ENCODE data around the gene COL19A1. TPM values are rescaled to one million over a fixed set of nuclear protein-coding genes. Genes with fewer than 3 reads are reported as not detected.

Gene COL19A1
- total RNA-seq, 3 donors from 2014 or later, result 0.15 to 0.66 TPM; not detected in 1

- H3K27ac ChIP-seq, result no peak overlapping the region
- no peak for DNase-seq (ENCODE audit: low spot score in 2 of 2)
- no peaks in the 10 kb centered on the region for H3K9me3 ChIP-seq
- H3K4me1 ChIP-seq, result no peaks in the 10 kb centered on the region
- H3K4me3 ChIP-seq, result no peak overlapping the region
- intact Hi-C loops (cut with DNase I; ENCODE audit: low total_unique reads), result no loop called here
- no peaks in the 10 kb centered on the region for H3K36me3 ChIP-seq
- TF ChIP-seq POLR2A (IDR thresholded peaks at IDR 0.05), result no peak
- no peak for TF ChIP-seq POLR2AphosphoS5 (IDR thresholded peaks at IDR 0.05)
- TF ChIP-seq CTCF (IDR thresholded peaks at IDR 0.05), result no peak
- H3K27me3 ChIP-seq, result no peaks in the 10 kb centered on the region
Observed at GRCh38 chr6:70130865-70131264, 264.5 kb downstream of the COL19A1 start.

- Histone ChIP-seq H3K27me3 (no peaks in the 10 kb centered on the region), H3K4me3 (no peak overlapping the region), H3K9me3 (no peaks in the 10 kb centered on the region), H3K27ac (no peak overlapping the region), H3K36me3 (no peaks in the 10 kb centered on the region), H3K4me1 (no peaks in the 10 kb centered on the region)
- TF ChIP-seq POLR2A (IDR thresholded peaks at IDR 0.05), result no peak
- no peak for TF ChIP-seq POLR2AphosphoS5 (IDR thresholded peaks at IDR 0.05)
- no peak for TF ChIP-seq CTCF (IDR thresholded peaks at IDR 0.05)
- intact Hi-C loops (cut with DNase I; ENCODE audit: low total_unique reads), result no loop called here
- DNase-seq (ENCODE audit: low spot score in 2 of 2), result no peak
Observed at GRCh38 chr6:70131528-70131927, 265.2 kb downstream of the COL19A1 start.

- intact Hi-C loops (cut with DNase I; ENCODE audit: low total_unique reads), result no loop called here
- Histone ChIP-seq H3K27me3 (no peaks in the 10 kb centered on the region), H3K27ac (no peak overlapping the region), H3K4me3 (no peak overlapping the region), H3K9me3 (no peaks in the 10 kb centered on the region), H3K4me1 (no peaks in the 10 kb centered on the region), H3K36me3 (no peaks in the 10 kb centered on the region)
- DNase-seq (ENCODE audit: low spot score in 2 of 2), result no peak
- no peak for TF ChIP-seq POLR2A (IDR thresholded peaks at IDR 0.05)
- TF ChIP-seq CTCF (IDR thresholded peaks at IDR 0.05), result no peak
- TF ChIP-seq POLR2AphosphoS5 (IDR thresholded peaks at IDR 0.05), result no peak
Observed at GRCh38 chr6:70133246-70133645, 266.9 kb downstream of the COL19A1 start.

- H3K4me1 ChIP-seq, result no peaks in the 10 kb centered on the region
- DNase-seq (ENCODE audit: low spot score in 2 of 2), result no peak
- TF ChIP-seq POLR2A (IDR thresholded peaks at IDR 0.05), result no peak
- TF ChIP-seq POLR2AphosphoS5 (IDR thresholded peaks at IDR 0.05), result no peak
- no peak for TF ChIP-seq CTCF (IDR thresholded peaks at IDR 0.05)
- H3K27ac ChIP-seq, result no peak overlapping the region
- H3K27me3 ChIP-seq, result no peaks in the 10 kb centered on the region
- H3K36me3 ChIP-seq, result no peaks in the 10 kb centered on the region
- no peak overlapping the region for H3K4me3 ChIP-seq
- intact Hi-C loops (cut with DNase I; ENCODE audit: low total_unique reads), result no loop called here
- H3K9me3 ChIP-seq, result no peaks in the 10 kb centered on the region
Observed at GRCh38 chr6:70134542-70134941, 268.2 kb downstream of the COL19A1 start.

- Histone ChIP-seq H3K27me3 (no peaks in the 10 kb centered on the region), H3K36me3 (no peaks in the 10 kb centered on the region), H3K4me3 (no peak overlapping the region), H3K9me3 (no peaks in the 10 kb centered on the region), H3K27ac (no peak overlapping the region), H3K4me1 (no peaks in the 10 kb centered on the region)
- DNase-seq (ENCODE audit: low spot score in 2 of 2), result no peak
- intact Hi-C loops (cut with DNase I; ENCODE audit: low total_unique reads), result loop anchor here (5.0 kb wide), 1 partner anchor 1452 kb away; no protein-coding TSS in a partner anchor
- no peak for TF ChIP-seq POLR2A (IDR thresholded peaks at IDR 0.05)
- no peak for TF ChIP-seq CTCF (IDR thresholded peaks at IDR 0.05)
- no peak for TF ChIP-seq POLR2AphosphoS5 (IDR thresholded peaks at IDR 0.05)
Observed at GRCh38 chr6:70135219-70136160, 269.1 kb downstream of the COL19A1 start.

Data from breast epithelium (tissue), 4 donors.